Endothelial cell of umbilical vein (primary cell): Measurements from ENCODE around the gene ARMC8. TPM values are rescaled to one million over a fixed set of nuclear protein-coding genes. Genes with fewer than 3 reads are reported as not detected.

Experiments
- BruUV-seq: library from RNA; stranded (reverse); fragments of 400-500 nt; replicated peaks from 2 replicates; lab custom pipeline; 2021; lab: Mats Ljungman, UMichigan
- CTCF ChIA-PET: fragments of 300-600, 350-600 bp; sonication (Branson Sonifier 250); formaldehyde crosslinking; loops from one replicate; lab custom pipeline; 2021; ENCODE audit warnings: antibody characterized with exemption, inconsistent platforms; lab: Charles Lee
- POLR2A ChIA-PET: fragments of 300-600, 350-600 bp; sonication (Branson Sonifier 250); formaldehyde crosslinking; loops from one replicate; lab custom pipeline; 2021; ENCODE audit warnings: antibody characterized with exemption, inconsistent platforms; lab: Charles Lee
- DNase-seq: peaks from one replicate; pipeline ENCODE4 v3.0.0-alpha.2; 2011; ENCODE audit warnings: low read depth, low spot score
- FAIRE-seq: peaks from 2 replicates; lab custom pipeline; 2011; peaks lifted over from hg19 to GRCh38; lab: Jason Lieb, UNC
- H2AFZ ChIP-seq: 2 replicates; pipeline ENCODE4 v1.6.0; 2012; ENCODE audit warnings: low read depth, low read length, control low read depth, inconsistent platforms
- H3K27ac ChIP-seq: 2 replicates; pipeline ENCODE4 v1.5.1; 2011; ENCODE audit warnings: low read depth, mild to moderate bottlenecking, control low read depth, low read length, moderate library complexity; ENCODE audit not compliant: insufficient read depth
- H3K27me3 ChIP-seq, 2 experiments: 2 replicates each; pipeline versions ENCODE4 v1.6.0 to v1.6.1; 2011; ENCODE audit warnings: low read length in 2 of 2, mixed read lengths in 1 of 2; ENCODE audit not compliant: control insufficient read depth in 2 of 2, insufficient read depth in 2 of 2
- H3K36me3 ChIP-seq, 2 experiments: 2 replicates in 1 of 2; 3 replicates in 1 of 2; pipeline ENCODE4 v1.5.1; 2011; ENCODE audit warnings: low read length in 2 of 2, mild to moderate bottlenecking in 1 of 2, moderate library complexity in 1 of 2; ENCODE audit not compliant: control insufficient read depth in 2 of 2, insufficient read depth in 2 of 2; ENCODE audit errors: extremely low read depth in 1 of 2
- H3K4me1 ChIP-seq: 3 replicates; pipeline ENCODE4 v1.5.1; 2011; ENCODE audit warnings: mild to moderate bottlenecking, low read length; ENCODE audit not compliant: control insufficient read depth, insufficient read depth; ENCODE audit errors: extremely low read depth
- H3K4me2 ChIP-seq: 2 replicates; pipeline ENCODE4 v1.6.1; 2011; ENCODE audit warnings: low read length, control low read depth, mixed read lengths; ENCODE audit not compliant: insufficient read depth
- H3K4me3 ChIP-seq, 3 experiments: fragments of 200-600 bp in 1 of 3; sonication (generic), shearing (Covaris generic) in 1 of 3; replicated peaks in 1 of 3; 2 replicates each; pipeline ENCODE4 v1.5.1; 2011 to 2016; ENCODE audit warnings: control low read depth in 3 of 3, low read length in 3 of 3, mild to moderate bottlenecking in 2 of 3, inconsistent platforms in 1 of 3, low read depth in 1 of 3, moderate library complexity in 1 of 3; ENCODE audit not compliant: insufficient read depth in 1 of 3
- H3K79me2 ChIP-seq: 2 replicates; pipeline ENCODE4 v1.6.0; 2012; ENCODE audit warnings: low read length, inconsistent platforms; ENCODE audit not compliant: control insufficient read depth, insufficient read depth
- H3K9ac ChIP-seq: replicated peaks from 2 replicates; pipeline ENCODE3; 2011; ENCODE audit warnings: low read length, control low read depth; ENCODE audit not compliant: insufficient read depth; ENCODE audit errors: extremely low read depth
- H3K9me1 ChIP-seq: replicated peaks from 3 replicates; pipeline ENCODE4 v1.6.0; 2011; ENCODE audit warnings: mild to moderate bottlenecking, low read length; ENCODE audit not compliant: control insufficient read depth, insufficient read depth; ENCODE audit errors: extremely low read depth
- H3K9me3 ChIP-seq: replicated peaks from 2 replicates; pipeline ENCODE4 v1.5.1; 2012; ENCODE audit warnings: low read length, inconsistent platforms; ENCODE audit not compliant: control insufficient read depth, insufficient read depth
- H4K20me1 ChIP-seq: replicated peaks from 2 replicates; pipeline ENCODE3; 2011; ENCODE audit warnings: mild to moderate bottlenecking, low read length; ENCODE audit not compliant: control insufficient read depth, insufficient read depth; ENCODE audit errors: extremely low read depth
- EZH2 ChIP-seq: IDR thresholded peaks from 2 replicates; pipeline ENCODE4 v1.6.1; 2012; ENCODE audit warnings: borderline replicate concordance, low read depth, mild to moderate bottlenecking, moderate library complexity, low read length, inconsistent platforms; ENCODE audit not compliant: severe bottlenecking
- FOS ChIP-seq: IDR thresholded peaks from 2 replicates; pipeline ENCODE4 v1.6.1; 2011; ENCODE audit warnings: mild to moderate bottlenecking, low read length, moderate library complexity, borderline replicate concordance; ENCODE audit not compliant: insufficient read depth
- GATA2 ChIP-seq: IDR thresholded peaks from 2 replicates; pipeline ENCODE4 v1.7.0; 2011; ENCODE audit warnings: low read depth, mild to moderate bottlenecking, moderate library complexity, mixed read lengths, low read length; ENCODE audit not compliant: insufficient read length, insufficient read depth
- JUN ChIP-seq: IDR thresholded peaks from 2 replicates; pipeline ENCODE4 v1.6.1; 2011; ENCODE audit warnings: borderline replicate concordance, low read depth; ENCODE audit not compliant: insufficient read length, insufficient read depth
- MYC ChIP-seq: IDR thresholded peaks from one replicate; pipeline ENCODE4 v1.6.1; 2011; ENCODE audit warnings: mild to moderate bottlenecking, low read depth, low read length
- POLR2A ChIP-seq: IDR thresholded peaks from 2 replicates; pipeline ENCODE4 v1.6.1; 2012; ENCODE audit warnings: low read depth, mild to moderate bottlenecking, control low read depth, low read length
- POLR2AphosphoS5 ChIP-seq: IDR thresholded peaks from 2 replicates; pipeline ENCODE4 v1.6.1; 2012; ENCODE audit warnings: low read depth, mild to moderate bottlenecking, control low read depth, low read length, moderate library complexity; ENCODE audit not compliant: insufficient read depth
- dilution Hi-C: fragments of 300-500 bp; cut with MboI; formaldehyde crosslinking; loops from one replicate; pipeline ENCODE4 v1.15.0; 2019; ENCODE audit warnings: low sequenced_read_pairs; ENCODE audit not compliant: extremely low pct_ligation_motif_present
- intact Hi-C: fragments of 100-400 bp; cut with micrococcal nuclease; formaldehyde crosslinking; loops from one replicate; pipeline ENCODE4 v1.10.0; 2022
- polyA plus RNA-seq, 4 experiments: library from polyadenylated mRNA; depleted of rRNA in 3 of 4; stranded (reverse) in 3 of 4; unstranded in 1 of 4; fragments of >200 nt; gene quantifications; 2 replicates each; pipeline versions ENCODE4 v1.2.1 to v1.2.3, GENCODE V29; 2011 to 2012; ENCODE audit warnings: missing spikeins in 1 of 4
- total RNA-seq: library from RNA; stranded (reverse); gene quantifications from 2 replicates; pipeline ENCODE4 v1.2.3, GENCODE V29; 2021
- TF ChIP-seq, protein P1 (sequence below), 2 donors: IDR thresholded peaks; 1 replicate in 1 of 2; 2 replicates in 1 of 2; pipeline ENCODE4 v1.5.1; 2011; ENCODE audit warnings: low read length in 2 of 2, mild to moderate bottlenecking in 2 of 2, moderate library complexity in 2 of 2, control low read depth in 1 of 2, inconsistent platforms in 1 of 2, low read depth in 1 of 2; ENCODE audit not compliant: insufficient read depth in 1 of 2; ENCODE audit errors: extremely low read depth in 1 of 2
- TF ChIP-seq, protein P2 (sequence below): IDR thresholded peaks from 2 replicates; pipeline ENCODE4 v1.6.1; 2011; ENCODE audit not compliant: insufficient read depth, insufficient read length

Gene ARMC8
- total and polyA plus RNA-seq, 2 donors (not counting 3 experiments of a cell fraction or from before 2014, with no cell fraction given): 39.6 to 46.0 TPM

- H2AFZ ChIP-seq: no peak overlapping the region
- no peak overlapping the region for H3K4me2 ChIP-seq
- no peaks in the 10 kb centered on the region for H3K36me3 ChIP-seq
- H3K27me3 ChIP-seq: peaks cover 0 to 11% of the 10 kb centered on the region in 2 experiments
- dilution Hi-C loops (no loop called here), intact Hi-C loops (no loop called here)
- H3K9ac ChIP-seq: no peak overlapping the region
- ChIA-PET CTCF (interaction anchor here (0.7 kb wide), 1 partner anchor 44 kb away, joined by 4 read pairs; no protein-coding TSS in a partner anchor), POLR2A (no interaction called here)
- no TSS peak for BruUV-seq
- H3K4me3 ChIP-seq: no peak overlapping the region
- H4K20me1 ChIP-seq: no peaks in the 10 kb centered on the region
- TF ChIP-seq, protein P1, sequence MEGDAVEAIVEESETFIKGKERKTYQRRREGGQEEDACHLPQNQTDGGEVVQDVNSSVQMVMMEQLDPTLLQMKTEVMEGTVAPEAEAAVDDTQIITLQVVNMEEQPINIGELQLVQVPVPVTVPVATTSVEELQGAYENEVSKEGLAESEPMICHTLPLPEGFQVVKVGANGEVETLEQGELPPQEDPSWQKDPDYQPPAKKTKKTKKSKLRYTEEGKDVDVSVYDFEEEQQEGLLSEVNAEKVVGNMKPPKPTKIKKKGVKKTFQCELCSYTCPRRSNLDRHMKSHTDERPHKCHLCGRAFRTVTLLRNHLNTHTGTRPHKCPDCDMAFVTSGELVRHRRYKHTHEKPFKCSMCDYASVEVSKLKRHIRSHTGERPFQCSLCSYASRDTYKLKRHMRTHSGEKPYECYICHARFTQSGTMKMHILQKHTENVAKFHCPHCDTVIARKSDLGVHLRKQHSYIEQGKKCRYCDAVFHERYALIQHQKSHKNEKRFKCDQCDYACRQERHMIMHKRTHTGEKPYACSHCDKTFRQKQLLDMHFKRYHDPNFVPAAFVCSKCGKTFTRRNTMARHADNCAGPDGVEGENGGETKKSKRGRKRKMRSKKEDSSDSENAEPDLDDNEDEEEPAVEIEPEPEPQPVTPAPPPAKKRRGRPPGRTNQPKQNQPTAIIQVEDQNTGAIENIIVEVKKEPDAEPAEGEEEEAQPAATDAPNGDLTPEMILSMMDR (IDR thresholded peaks at IDR 0.05; ENCODE audit: extremely low read depth in 1 of 2, insufficient read depth in 1 of 2, low read depth in 1 of 2, low read length in 2 of 2): no peak
- TF ChIP-seq FOS: no peak
- TF ChIP-seq GATA2: no peak
- no peak for TF ChIP-seq MYC
- TF ChIP-seq, protein P2, sequence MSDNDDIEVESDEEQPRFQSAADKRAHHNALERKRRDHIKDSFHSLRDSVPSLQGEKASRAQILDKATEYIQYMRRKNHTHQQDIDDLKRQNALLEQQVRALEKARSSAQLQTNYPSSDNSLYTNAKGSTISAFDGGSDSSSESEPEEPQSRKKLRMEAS: no peak
- no peak for TF ChIP-seq EZH2
- no peak for TF ChIP-seq POLR2AphosphoS5
- no peak for TF ChIP-seq JUN
- TF ChIP-seq POLR2A: no peak
- no peaks in the 10 kb centered on the region for H3K4me1 ChIP-seq
- FAIRE-seq (no peak), DNase-seq (no peak)
- H3K79me2 ChIP-seq: no peaks in the 10 kb centered on the region
- H3K27ac ChIP-seq: no peak overlapping the region
- H3K9me3 ChIP-seq: no peaks in the 10 kb centered on the region
- H3K9me1 ChIP-seq: no peaks in the 10 kb centered on the region
These were observed 121.7 kb downstream of the ARMC8 start for GRCh38 chr3:138308783-138309182.
